ELR (cell line): ENCODE results near the gene RAB27B.
A peak's percentile ranks its signal among the peaks of the same experiment; 100 is the strongest.
"Not testable (repeated sequence)": the region's sequence is repeated elsewhere in the genome, so short reads cannot be mapped to it uniquely, and the experiment has no call there.

Source experiments
- DNase-seq: peaks from one replicate; pipeline ENCODE4 v3.0.0-alpha.2; 2015; ENCODE audit warnings: low read depth

RAB27B gene

DNA sequence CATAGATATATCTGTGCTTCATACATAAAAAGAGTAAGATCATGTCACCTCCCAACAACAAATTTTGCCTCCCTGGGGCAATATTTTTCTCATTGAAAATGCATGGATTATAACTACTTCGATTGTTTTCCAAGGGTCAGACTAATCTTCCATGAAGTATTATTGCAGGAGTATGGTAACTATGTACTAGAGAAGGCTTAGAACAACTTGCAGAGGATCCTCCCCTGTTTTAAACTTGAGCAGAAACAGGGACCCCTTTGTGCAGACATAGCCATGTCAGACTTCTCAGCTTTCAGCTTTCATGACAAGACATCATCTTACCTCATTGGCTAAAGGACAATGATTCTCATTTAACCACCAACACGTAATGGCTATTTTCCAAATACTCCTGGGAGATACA lies 13.2 kb upstream of the RAB27B start:
- no peak for DNase-seq

DNA sequence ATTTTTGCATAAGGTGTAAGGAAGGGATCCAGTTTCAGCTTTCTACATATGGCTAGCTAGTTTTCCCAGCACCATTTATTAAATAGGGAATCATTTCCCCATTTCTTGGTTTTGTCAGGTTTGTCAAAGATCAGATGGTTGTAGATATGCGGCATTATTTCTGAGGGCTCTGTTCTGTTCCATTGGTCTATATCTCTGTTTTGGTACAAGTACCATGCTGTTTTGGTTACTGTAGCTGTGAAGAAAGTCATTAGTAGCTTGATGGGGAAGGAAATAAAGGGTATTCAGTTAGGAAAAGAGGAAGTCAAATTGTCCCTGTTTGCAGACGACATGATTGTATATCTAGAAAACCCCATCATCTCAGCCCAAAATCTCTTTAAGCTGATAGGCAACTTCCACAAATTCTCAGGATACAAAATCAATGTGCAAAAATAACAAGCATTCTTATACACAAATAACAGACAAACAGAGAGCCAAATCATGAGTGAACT lies 7.4 kb upstream of the RAB27B start:
- DNase-seq: not testable (repeated sequence)

DNA sequence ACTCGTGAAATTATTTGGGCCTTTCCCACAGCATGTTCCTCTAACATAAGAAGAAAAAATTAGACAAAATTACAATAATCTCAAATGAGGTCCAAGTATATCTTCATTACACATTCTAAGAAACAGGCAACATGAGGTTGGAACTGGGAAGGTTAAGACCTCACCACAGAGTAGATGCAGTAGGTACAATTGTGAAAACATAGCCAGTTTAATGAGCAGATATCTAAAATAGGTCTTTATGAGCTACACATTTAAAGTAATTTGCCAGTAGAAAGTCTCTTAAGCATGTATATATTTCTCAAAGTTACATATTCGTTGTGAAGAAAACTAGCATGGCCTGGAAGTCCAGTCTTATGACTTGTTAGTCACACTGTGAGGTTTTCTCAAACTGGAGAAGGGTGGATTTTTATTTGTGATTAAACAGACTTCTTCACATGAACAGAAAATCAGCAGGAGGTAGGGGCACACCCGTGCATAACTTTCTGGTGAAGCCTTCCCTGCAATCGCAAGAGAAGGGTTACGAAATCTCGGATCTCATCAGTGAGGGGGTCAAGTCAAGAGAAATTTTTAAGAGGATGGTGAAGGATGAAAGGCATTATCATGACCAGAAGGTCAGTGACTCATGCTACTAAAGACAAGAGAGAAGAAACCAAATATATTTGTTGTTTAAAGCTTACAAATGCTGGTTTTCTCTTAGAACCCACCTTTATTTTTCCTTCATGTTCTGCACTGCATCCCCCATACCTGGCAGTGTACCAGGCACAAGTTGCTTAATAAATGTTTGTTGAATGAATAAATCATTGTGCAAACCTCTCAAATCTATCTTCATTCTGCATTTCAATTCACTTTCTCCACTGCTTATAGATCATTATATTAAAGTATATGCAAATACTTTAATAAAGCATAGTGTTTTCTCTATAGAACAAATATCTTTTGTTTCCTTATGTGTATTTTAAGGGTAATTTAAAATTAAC lies 5.1 kb upstream of the RAB27B start:
- DNase-seq: peak; percentile 90

DNA sequence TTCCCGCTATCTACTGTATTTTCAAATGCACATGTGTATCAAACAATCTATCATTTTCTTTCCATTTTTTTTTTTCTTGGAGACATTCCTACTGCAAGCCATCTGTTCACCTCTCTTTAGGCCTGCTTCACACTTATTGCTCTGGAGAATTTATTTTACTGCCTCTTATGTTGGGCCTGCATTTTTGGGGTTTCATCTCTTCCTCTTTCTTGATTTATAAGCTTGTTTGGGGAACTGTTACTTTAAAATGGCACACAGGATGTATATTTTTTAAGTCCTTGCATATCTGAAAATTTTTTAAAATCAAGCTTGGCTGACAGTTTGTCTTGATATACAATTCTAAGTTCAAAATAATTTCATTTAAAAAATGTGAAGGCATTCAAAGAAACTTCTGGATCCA lies 3.5 kb upstream of the RAB27B start:
- DNase-seq: no peak

DNA sequence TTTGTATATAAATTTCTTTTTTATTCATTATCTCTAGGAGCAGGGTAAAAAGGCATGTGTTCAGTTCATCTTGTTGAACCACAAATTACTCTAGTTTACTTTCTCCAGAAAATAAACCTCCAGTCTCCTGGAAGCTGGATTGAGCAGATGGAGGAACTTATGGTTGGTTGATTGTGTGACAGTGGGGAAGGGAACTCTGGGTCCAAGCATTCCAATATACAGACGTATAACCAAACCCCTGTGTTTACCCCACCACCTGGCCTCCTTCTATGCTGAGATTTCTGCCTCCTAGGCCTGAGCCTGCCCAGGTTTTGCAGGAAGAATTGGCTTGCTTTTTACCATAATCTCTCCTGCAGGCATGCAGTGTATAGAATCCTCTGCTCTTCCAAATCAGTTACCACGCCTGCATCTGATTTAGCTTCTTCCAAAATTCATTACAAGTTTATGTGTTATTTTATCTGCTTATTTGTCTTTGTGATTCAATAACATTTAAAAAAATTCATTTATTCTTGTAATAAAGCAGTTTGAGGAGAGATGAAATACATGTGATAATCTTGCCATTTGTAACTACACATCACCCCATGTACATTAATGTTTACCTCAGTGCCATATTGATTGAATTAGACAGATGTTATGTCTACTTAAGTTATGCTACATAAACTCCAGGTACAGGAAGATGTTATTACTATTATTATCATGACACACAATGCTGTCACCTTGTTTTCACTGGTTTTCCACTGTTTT lies 2.5 kb upstream of the RAB27B start:
- DNase-seq: no peak

DNA sequence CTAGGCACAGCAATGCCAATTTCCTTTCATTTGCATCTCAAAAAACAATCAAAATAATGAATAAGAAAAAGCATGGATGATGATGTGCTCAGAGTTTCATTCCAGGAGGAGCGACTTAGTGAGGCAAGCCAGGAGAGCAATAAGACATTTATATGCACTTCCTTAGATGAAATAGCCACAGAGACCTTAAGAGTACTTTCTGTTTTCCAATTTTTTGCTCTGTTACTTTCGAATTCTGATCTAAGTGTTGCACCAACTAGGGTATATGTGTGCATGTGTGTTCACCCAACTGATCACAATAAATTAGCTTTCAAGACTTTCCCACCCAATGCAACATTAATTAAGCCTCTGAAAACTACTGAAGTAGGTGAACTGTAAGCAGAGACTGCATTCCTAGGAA lies 709 bp downstream of the RAB27B start:
- DNase-seq: peak; percentile 14

DNA sequence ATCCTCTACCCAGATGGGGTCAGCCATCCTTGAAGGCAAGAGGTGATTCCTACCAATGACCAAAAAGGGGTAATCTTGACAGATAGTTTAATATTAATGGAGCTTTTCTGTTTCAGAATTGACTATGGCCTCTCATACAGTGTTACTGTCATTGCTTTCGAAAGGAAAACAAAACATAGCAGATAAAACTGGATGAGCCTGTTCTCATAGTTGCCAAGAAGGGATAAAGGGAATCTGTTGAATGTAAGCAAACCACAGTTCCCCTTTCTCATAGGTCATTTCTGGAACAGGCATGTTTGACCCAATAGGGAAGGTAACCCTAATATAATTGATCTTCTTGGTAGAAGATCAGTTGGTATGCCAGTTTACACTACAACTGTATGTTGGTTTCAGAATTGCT lies 1.6 kb downstream of the RAB27B start:
- DNase-seq: no peak

DNA sequence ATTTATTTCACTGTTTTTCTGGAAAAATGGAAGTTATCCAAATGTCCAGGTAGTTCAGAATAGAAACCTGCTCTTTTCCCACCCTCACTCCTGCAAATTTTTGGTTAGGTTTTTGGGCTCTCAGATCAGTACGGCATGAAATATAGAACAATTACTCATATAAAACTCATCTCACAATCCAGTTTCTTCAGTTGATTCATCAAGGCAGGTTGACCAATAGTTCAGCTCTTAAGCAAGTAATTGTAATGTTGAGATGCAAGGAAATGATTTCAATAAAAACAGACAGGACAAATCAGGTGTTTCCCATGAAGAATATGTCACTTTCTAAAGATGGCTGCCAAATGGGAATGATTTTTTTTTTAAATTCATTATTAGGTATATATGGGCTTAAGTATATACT lies 2.0 kb downstream of the RAB27B start:
- peak; percentile 17 for DNase-seq

DNA sequence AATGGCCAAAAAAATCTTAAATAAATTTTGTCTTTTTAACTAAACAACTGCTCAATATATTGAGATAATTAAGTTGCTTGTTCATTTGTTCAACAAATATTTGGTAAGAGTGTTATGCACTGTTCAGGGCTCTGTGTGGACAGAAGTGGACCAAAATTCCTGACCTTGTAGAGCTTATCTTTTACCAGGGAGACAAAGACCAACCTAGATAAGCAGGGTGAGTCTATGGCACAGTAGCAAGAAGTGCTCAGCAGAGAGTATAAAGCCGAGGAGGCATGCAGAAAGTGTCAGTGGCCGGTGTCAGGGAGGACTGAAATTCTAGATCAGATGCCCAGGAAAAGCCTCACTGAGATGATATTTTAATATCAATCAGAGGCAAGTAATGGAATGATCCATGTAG lies 2.6 kb downstream of the RAB27B start:
- DNase-seq: no peak

DNA sequence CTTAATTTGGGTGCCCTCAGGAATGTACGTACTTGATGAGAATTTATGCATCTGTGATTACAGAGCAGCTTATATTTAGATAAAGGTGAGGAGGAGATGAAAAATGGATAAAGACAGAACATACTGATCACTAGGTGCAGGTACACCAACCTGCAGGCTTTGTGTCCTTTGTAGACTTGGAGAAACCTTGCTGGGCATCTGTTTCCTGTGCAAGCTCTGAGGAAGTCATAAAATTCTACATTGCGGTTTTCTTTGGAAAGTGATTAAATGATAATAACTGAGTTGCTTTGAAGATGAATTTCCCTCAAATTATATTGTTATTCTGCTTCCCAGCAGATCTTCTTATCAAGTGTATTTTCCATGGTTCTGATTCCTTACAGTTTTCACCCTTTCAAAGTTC lies 7.7 kb downstream of the RAB27B start:
- DNase-seq: no peak

DNA sequence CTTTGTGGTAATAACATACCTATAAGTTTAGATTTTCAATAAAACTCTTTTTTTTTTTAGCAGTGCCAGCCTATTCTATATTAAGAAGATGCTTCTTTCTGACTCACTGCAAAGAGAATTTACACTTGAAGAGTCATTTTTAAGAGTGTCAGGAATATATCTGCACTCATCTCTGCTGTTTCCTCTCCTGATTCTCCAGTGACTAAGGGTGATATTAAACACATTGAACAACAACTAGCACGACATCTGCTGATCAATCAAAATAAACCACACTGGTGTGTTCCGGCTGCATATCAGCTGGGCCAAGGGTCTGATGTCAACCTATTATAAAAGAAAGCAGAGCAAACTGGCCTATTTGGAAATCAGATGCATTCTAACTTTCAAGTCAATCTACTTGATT lies 15.0 kb downstream of the RAB27B start:
- DNase-seq: peak; percentile 56

DNA sequence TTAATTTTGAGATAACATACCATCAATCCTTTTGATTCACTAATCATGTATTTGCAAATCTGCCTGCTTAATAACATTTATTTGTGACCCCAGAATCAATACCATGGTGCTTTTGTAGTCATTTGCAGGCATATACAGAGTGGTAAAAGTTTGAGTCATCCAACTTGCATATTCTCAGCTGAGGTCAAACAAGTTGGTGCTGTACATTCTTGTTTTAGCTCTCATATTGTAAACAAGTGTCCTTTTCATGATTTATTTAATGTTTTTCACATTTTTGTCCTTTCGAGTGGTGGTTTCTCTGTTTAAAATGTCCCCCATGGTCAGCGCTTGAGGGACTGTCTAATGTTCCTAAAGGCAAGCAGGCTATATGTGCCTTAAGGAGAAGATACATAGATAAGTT lies 17.5 kb downstream of the RAB27B start:
- DNase-seq: peak; percentile 66

DNA sequence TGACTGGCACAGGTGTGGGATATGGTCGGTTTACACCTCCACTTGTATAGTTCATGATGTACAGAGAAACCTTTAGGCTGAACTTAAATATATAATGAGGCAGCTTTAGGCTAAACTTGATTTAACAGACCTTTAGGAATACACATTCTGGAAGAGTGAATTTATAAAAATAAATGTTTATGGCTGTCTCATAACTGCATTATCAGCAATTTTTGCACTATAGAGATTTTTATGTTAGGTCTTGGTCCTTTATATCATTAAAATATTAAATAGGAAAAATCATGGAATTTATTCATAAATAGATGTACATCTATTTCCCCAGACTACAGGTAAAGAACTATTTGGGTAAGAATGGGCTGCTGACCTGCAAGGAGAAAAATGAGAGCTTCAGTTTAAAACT lies 19.8 kb downstream of the RAB27B start:
- DNase-seq: no peak

DNA sequence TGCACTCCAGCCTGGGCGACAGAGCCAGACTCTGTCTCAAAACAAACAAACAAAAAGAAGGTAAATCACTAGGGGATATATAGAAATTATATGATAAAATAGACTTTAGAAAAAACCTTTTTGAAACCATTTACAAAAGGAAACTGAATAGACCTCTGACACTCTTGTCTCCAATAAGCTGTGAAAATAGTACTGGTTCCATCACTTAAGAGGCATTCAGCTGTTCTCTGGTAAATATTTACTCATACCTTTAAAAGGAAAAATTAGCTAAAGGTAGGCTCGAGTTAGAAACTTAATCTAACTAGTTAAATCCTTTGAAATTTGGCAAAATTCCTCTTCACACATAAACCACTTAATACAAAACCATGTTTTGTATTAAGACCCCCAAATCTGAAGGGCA lies 21.4 kb downstream of the RAB27B start:
- no peak for DNase-seq

DNA sequence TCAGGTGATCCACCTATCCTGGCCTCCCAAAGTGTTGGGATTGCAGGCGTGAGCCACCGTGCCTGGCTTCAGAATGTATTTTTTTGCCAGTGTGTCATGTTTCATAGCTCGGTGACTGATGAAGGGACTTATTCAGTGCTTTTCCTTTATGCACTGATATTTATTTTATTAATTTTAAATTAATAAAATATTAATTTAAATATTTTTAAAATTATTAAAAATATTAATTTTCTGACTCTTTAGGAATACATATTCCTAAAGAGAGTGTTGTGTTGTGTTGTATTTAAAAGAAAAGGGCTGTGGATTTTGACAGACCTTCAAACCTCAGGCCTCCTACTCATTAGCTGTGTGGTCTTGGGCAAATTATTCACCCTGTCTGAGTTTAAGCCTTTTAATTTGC lies 22.3 kb downstream of the RAB27B start:
- DNase-seq: no peak

DNA sequence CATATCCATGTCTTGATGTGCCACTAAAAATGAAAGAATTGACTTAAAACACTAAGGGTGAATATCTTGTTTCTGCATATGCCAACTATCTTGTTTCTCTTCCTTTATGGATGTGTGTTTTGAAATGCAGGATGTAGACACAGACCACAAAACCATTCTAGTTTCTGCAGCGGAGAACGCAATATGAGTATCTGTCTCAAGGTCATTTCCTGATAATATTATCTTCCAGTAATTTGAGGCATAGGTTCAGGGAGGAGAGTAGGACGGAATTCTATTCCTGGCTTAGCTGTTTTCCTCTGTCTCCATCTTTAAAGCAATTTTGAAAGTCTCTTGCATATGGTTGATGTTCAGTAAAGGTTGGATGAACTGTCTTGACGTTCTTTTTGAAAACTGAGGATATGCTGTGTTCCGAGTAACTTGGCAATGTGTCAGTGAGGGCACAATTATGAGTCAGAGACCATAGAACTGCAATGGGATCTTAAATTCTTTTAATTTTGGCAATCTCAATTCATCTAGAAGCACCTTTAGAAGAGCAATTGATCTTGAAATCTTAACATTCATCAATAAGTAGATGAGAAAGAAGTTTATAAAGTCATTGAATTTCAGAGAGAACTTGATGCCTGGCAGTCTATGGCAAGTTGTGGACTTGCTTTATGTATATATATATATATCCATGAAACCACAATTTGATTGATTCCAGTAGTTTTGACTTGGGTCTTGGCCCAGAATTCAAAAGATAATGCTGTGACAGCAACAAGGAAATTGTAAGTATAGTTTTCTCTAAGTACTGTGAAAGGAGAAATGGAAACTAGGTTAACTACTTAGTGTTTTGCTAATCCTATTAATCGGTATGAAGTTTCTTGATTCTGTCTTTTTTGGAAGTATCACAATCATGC lies 24.8 kb downstream of the RAB27B start:
- no peak for DNase-seq

DNA sequence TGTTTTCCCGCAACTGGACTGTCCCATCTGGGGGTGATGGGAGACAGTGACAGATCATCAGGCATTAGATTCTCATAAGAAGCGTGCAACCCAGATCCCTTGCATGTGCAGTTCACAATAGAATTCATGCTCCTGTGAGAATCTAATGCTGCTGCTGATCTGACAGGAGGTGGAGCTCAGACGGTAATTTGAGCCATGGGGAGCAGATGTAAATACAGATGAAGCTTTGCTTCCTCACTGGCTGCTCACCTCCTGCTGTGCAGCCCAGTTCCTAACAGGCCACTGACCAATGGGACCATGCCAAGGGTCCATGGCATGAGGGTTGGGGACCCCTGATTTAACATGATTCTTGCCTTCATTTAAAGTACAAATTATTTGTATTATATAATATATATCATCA lies 26.8 kb downstream of the RAB27B start:
- not testable (repeated sequence) for DNase-seq

DNA sequence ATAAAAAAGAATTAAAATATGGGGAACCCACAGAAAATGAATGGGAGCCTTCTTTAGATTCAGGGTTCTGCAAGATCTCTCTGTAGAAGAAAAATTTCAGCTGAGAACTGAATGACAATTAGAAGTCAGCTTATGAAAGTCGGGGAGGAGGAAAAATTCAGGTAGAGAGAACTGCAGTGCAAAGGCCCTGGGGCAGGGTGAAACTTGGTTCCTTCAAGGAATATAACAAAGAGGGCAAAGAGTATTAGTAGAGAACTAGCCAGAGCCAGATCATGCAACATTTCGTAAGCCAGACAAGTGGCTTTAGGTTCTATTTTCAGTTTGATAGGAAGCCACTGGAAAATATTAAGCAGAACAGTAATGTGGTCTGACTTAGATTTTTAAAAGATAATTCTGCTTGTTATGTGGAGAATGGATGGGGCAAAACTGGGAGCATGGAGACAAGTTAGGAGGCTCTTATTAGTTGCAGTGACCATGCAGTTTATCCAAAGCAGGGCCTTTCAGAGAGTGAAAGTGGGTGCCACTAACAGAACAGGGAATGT lies 27.9 kb downstream of the RAB27B start:
- no peak for DNase-seq

DNA sequence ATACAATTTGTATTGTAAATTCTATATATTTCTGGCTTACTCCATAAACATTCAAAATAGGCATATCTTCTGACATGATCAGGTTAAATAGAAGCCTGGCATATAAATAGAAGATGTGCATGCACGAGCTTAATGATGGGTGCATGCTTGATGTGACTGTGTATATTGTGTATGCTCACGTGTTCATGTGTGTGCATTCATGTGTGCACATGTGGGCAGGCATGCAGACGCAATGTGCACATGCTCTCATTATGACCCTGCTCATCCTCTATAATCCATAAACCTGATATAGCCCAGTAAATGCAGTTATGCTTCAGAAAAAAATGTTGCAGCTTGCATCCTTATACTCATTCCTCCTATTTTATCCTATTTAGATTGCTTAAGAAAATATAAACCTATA lies 29.2 kb downstream of the RAB27B start:
- DNase-seq: no peak

DNA sequence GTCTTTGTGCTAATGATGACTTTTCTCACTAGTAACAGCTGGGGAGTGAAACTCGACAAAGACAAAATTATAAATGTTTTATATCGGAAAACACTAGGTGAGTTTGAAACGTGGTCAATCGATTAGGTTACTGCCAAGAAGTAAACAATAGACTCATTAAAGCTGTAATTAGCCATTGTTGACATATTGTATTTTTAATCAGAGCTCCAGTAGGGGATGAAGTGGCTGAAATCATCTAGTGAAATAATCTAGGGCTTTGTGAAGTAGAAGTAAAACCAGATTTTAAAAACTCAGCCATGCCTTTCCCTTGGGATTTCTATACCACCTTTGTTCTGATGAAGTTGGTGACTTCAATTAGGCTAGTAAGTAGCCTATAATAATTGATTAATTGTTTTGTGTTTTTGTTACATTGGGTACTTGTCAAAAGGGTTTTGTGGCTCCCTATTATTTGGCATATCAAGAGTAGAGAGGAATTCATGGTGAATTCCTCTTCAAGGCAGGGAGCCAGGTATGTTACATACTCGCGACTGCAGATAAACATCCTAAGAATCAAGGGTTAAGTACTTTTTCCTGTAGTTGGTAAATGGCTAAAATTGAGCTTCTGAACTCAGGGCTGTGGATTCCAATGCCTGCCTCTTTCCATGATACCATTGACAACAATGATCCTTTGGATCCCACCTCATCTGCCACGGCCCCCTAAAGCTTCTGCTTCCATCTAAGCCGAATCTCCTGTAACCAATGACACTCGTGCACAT lies 31.6 kb downstream of the RAB27B start:
- no peak for DNase-seq

DNA sequence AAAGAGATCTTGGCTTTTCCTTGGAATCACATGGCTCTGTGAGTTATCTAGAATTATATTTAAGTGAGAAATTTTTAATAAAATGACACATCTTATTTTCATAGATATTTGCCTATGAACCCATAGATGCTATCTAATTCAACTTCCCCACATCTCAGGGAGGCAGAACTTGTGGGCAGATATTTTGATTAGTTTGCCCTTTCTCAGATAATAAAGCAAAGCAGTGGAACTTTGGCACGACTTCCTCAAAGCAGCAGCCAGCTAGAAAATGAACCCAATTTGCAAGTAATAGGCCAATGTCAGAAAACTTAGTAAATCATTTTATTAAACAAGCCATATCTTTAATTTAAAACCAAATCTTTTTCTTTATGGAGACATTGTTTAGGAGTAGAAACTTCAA lies 32.7 kb downstream of the RAB27B start:
- no peak for DNase-seq
